Liver (tissue), 9 donors: ENCODE data around the gene MYO5C. TPM values are rescaled to one million over a fixed set of nuclear protein-coding genes. Genes with fewer than 3 reads are reported as not detected.

ENCODE experiments used
- DNase-seq: peaks from one replicate; pipeline ENCODE4 v3.0.0-alpha.2; 2017; ENCODE audit warnings: low spot score
- H3K27ac ChIP-seq, 2 donors: one replicate each; pipeline ENCODE4 v1.7.0; 2013; ENCODE audit warnings: inconsistent platforms in 2 of 2, low read length in 2 of 2, control low read depth in 1 of 2, low read depth in 1 of 2, mild to moderate bottlenecking in 1 of 2
- H3K27me3 ChIP-seq, 4 donors: one replicate each; pipeline versions ENCODE4 v1.6.1 to v1.7.0; 2013; ENCODE audit warnings: low read length in 3 of 4, inconsistent platforms in 1 of 4, mild to moderate bottlenecking in 1 of 4, moderate library complexity in 1 of 4; ENCODE audit not compliant: control insufficient read depth in 4 of 4, insufficient read depth in 4 of 4
- H3K36me3 ChIP-seq, 4 donors: one replicate each; pipeline versions ENCODE4 v1.6.1 to v1.7.0; 2013; ENCODE audit warnings: low read length in 3 of 4, mild to moderate bottlenecking in 3 of 4, low read depth in 1 of 4, moderate library complexity in 1 of 4; ENCODE audit not compliant: control insufficient read depth in 4 of 4, insufficient read depth in 3 of 4
- H3K4me1 ChIP-seq, 4 donors: one replicate each; pipeline versions ENCODE4 v1.6.1 to v1.7.0; 2013; ENCODE audit warnings: low read length in 3 of 4, mild to moderate bottlenecking in 3 of 4, moderate library complexity in 1 of 4; ENCODE audit not compliant: control insufficient read depth in 4 of 4, insufficient read depth in 4 of 4
- H3K4me3 ChIP-seq, 3 donors: one replicate each; pipeline versions ENCODE4 v1.6.1 to v1.7.0; 2013; ENCODE audit warnings: low read length in 3 of 3, control low read depth in 1 of 3, low read depth in 1 of 3, mild to moderate bottlenecking in 1 of 3
- H3K9ac ChIP-seq, 2 donors: one replicate each; pipeline ENCODE4 v1.7.0; 2013; ENCODE audit warnings: low read length in 2 of 2, mild to moderate bottlenecking in 2 of 2, moderate library complexity in 2 of 2, control low read depth in 1 of 2, low read depth in 1 of 2
- H3K9me3 ChIP-seq, 4 donors: one replicate each; pipeline versions ENCODE4 v1.6.1 to v1.7.0; 2013; ENCODE audit warnings: low read length in 3 of 4; ENCODE audit not compliant: control insufficient read depth in 4 of 4
- CTCF ChIP-seq: fragments of 150-350 bp; IDR thresholded peaks from 2 replicates; pipeline ENCODE4 v1.5.1; 2017; ENCODE audit warnings: improper control_type of control experiment, low read depth, low read length; ENCODE audit not compliant: missing input control
- GABPA ChIP-seq, 2 donors: IDR thresholded peaks in 1 of 2; conservative IDR thresholded peaks in 1 of 2; 2 replicates each; pipeline ENCODE4 v1.6.1; 2016; ENCODE audit warnings: antibody characterized with exemption in 2 of 2, mild to moderate bottlenecking in 1 of 2, moderate library complexity in 1 of 2
- HNF4A ChIP-seq, 2 donors: conservative IDR thresholded peaks; 2 replicates each; pipeline ENCODE4 v1.6.1; 2016; ENCODE audit warnings: antibody characterized with exemption in 2 of 2, mild to moderate bottlenecking in 2 of 2
- HNF4G ChIP-seq: IDR thresholded peaks from 2 replicates; pipeline ENCODE4 v1.6.1; 2016; ENCODE audit warnings: antibody characterized with exemption
- JUND ChIP-seq, 2 donors: IDR thresholded peaks; 2 replicates each; pipeline ENCODE4 v1.6.1; 2016; ENCODE audit warnings: antibody characterized with exemption in 2 of 2
- MAX ChIP-seq: IDR thresholded peaks from 2 replicates; pipeline ENCODE4 v1.6.1; 2016; ENCODE audit warnings: antibody characterized with exemption
- NR2F2 ChIP-seq: IDR thresholded peaks from 2 replicates; pipeline ENCODE4 v1.6.1; 2016; ENCODE audit warnings: antibody characterized with exemption
- RAD21 ChIP-seq, 2 donors: IDR thresholded peaks; 2 replicates each; pipeline ENCODE4 v1.6.1; 2016; ENCODE audit warnings: antibody characterized with exemption in 2 of 2, mild to moderate bottlenecking in 2 of 2
- REST ChIP-seq: IDR thresholded peaks from 2 replicates; pipeline ENCODE4 v1.6.1; 2016; ENCODE audit warnings: antibody characterized with exemption, mild to moderate bottlenecking
- TAF1 ChIP-seq: conservative IDR thresholded peaks from 2 replicates; pipeline ENCODE4 v1.6.1; 2016; ENCODE audit warnings: antibody characterized with exemption, mild to moderate bottlenecking
- YY1 ChIP-seq: IDR thresholded peaks from 2 replicates; pipeline ENCODE4 v1.6.1; 2016; ENCODE audit warnings: antibody characterized with exemption, mild to moderate bottlenecking
- ZBTB33 ChIP-seq: IDR thresholded peaks from 2 replicates; pipeline ENCODE4 v1.6.1; 2016; ENCODE audit warnings: antibody characterized with exemption
- WGBS: extraction: QIAGEN DNeasy Blood & Tissue Kit; methylation state at CpG from one replicate; pipeline ENCODE4 v1.1.7; 2013; 5-methylcytosine and 5-hydroxymethylcytosine counted together
- polyA plus RNA-seq, 2 donors: library from polyadenylated mRNA; stranded (reverse) in 1 of 2; unstranded in 1 of 2; fragments of 200-250 nt in 1 of 2; fragments of >200 nt in 1 of 2; fragmentation: Nextera tagmentation in 1 of 2; extraction: Ambion mirVana in 1 of 2; gene quantifications; one replicate each; pipeline versions ENCODE4 v1.2.1 to v1.2.3, GENCODE V29; 2013 to 2015
- total RNA-seq, 2 donors: library from RNA; depleted of rRNA; stranded (reverse); fragments of >200 nt; gene quantifications; one replicate each; pipeline ENCODE4 v1.2.3, GENCODE V29; 2014
- donor health status: healthy.
- donor health status: healthy.
- donor health status: healthy.
- donor health status: healthy.
- donor health status: healthy.

MYO5C gene
- total and polyA plus RNA-seq, 4 donors = 1.9 to 8.6 (median 3.0) TPM

- WGBS = 52% methylated on average over 2 of the region's 2 CpGs
- H3K36me3 ChIP-seq = no peaks in the 10 kb centered on the region
- no peaks in the 10 kb centered on the region for H3K9me3 ChIP-seq
- no peak for DNase-seq
- no peak overlapping the region for H3K9ac ChIP-seq
- H3K4me1 ChIP-seq = peaks cover 6 to 24% (median 12%) of the 10 kb centered on the region in 4 donors
- TF ChIP-seq GABPA (IDR thresholded peaks at IDR 0.05 in 1 of 2, conservative IDR thresholded peaks at IDR 0.05 in 1 of 2) = no peak
- TF ChIP-seq CTCF = peak; percentile 69
- TF ChIP-seq RAD21 (IDR thresholded peaks at IDR 0.05) = peak; percentile 73 to 78
- H3K27me3 ChIP-seq = no peaks in the 10 kb centered on the region
- H3K4me3 ChIP-seq = no peak overlapping the region
- no peak overlapping the region for H3K27ac ChIP-seq
Measured at GRCh38 chr15:52183562-52184173, 111.9 kb downstream of the MYO5C start.

- TF ChIP-seq NR2F2 (no peak), MAX (no peak), GABPA (IDR thresholded peaks at IDR 0.05 in 1 of 2, conservative IDR thresholded peaks at IDR 0.05 in 1 of 2) (no peak), HNF4G (no peak), ZBTB33 (no peak), JUND (IDR thresholded peaks at IDR 0.05) (no peak), TAF1 (no peak), CTCF (no peak), REST (no peak), YY1 (no peak), HNF4A (conservative IDR thresholded peaks at IDR 0.05) (no peak)
- no peak overlapping the region for H3K27ac ChIP-seq
- H3K36me3 ChIP-seq = no peaks in the 10 kb centered on the region
- H3K4me1 ChIP-seq = peaks cover 6 to 26% (median 14%) of the 10 kb centered on the region in 4 donors
- H3K9ac ChIP-seq = no peak overlapping the region
- no peaks in the 10 kb centered on the region for H3K9me3 ChIP-seq
- 83% methylated on average over 6 of the region's 6 CpGs for WGBS
- H3K27me3 ChIP-seq = no peaks in the 10 kb centered on the region
- DNase-seq = no peak
- H3K4me3 ChIP-seq = no peak overlapping the region
Measured at GRCh38 chr15:52181938-52182780, 113.4 kb downstream of the MYO5C start.
